GM18499 (cell line): ENCODE results near the gene CTSD.

Source experiments
- ATAC-seq: cut with Tn5 transposase; IDR thresholded peaks from one replicate; pipeline ENCODE4 v1.9.1; 2021; ENCODE audit warnings: moderate number of reproducible peaks; ENCODE audit not compliant: insufficient read depth, unreplicated experiment

The CTSD gene

GRCh38 chr11:1782831-1783724 lies 19.4 kb upstream of the CTSD start:
- ATAC-seq, result no peak

GRCh38 chr11:1782031-1782590 lies 18.4 kb upstream of the CTSD start:
- no peak for ATAC-seq

- ATAC-seq, result no peak
Observed at GRCh38 chr11:1781593-1781975, 17.9 kb upstream of the CTSD start.

- ATAC-seq, result no peak
Observed at GRCh38 chr11:1780700-1781592, 17.2 kb upstream of the CTSD start.

GRCh38 chr11:1779806-1780699 lies 16.3 kb upstream of the CTSD start:
- ATAC-seq, result no peak

- no peak for ATAC-seq
Observed at GRCh38 chr11:1779034-1779805, 15.5 kb upstream of the CTSD start.

DNA sequence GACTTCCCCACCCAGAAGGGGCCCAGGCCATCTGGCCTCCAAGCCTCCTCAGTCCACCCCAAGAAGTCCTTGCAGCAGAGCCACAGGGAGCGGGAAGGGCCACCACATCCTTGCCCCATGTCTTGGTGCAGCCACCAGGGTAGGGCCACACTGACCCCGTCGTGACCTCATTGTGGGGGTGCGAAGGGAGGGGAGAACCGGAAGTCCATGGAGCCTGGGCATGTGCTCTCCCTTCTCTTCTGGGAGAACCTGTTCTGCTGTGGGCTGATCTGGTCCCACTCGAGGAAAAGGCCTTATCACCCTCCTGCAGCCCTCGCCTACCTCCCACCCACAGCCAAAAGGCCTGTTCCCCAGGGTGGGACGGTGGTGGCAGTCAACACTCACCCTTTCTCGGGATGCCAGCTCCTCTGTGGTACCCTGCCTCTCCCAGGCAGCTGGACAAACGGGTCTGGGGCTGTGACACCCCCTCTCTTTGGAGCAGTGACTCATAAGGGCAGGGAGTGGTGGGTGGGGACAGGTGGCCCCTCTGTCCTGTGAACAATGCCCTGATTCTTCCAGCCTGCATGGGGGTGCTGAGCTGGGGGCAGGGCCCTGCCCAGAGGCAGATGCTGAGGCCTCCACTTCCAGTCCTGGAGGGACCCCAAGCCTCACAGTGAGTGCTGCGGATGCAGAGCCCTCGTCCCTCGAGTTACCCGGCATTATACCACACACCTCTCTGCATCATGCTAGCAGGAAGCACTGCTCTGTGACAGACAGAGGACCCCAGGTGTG lies 14.6 kb upstream of the CTSD start:
- ATAC-seq, result no peak

DNA sequence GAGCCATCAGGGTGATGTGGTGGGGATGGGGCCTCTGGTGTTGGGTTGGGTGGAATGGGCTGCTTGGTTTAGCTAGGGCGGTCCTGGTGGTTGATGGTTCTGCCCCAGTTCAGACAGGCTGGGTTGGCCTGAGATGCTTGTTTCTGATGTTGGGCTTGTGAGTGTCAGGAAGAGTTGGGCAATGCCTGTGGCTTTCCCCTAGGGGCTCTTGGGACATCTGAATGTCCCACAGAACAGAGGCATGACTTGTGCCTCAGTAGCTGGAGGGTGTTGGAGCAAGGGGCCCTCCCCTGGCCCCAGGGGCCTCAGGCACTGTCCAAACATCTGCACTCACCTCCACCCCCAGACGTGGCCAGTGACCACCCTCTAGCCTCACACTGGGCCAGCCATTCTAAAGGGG lies 14.0 kb upstream of the CTSD start:
- no peak for ATAC-seq

DNA sequence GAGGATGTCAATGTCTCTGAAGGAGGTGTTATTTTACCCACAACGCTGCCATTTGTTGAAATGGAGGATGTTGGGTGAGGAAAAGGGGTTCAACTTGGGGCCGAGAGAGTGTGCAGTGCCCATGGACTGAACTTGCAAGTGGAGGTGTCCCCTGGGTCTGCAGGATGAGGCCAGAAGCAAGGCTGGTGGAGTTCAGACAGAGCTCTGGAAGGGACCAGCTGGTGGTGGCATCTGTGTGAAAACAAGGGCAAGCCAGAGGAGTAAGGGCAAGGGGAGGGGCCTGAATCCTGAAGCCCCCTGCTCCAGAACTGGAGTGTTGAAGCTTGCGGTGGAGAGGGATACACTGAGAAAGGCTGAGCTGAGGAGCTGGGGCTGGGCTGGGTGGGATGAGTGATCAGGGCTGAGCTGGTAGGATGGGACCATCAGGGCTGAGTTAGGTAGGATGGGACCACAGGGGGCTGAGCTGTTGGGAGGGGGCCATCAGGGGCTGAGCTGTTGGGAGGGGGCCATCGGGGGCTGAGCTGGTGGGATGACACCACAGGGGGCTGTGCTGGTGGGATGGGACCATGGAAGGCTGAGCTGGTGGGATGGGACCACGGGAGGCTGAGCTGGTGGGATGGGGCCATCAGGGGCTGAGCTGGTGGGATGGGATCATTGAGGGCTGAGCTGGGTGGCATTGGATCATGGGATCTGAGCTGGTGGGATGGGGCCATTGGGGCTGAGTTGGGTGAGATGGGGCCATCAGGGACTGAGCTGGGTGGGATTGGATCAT lies 13.4 kb upstream of the CTSD start:
- no peak for ATAC-seq

DNA sequence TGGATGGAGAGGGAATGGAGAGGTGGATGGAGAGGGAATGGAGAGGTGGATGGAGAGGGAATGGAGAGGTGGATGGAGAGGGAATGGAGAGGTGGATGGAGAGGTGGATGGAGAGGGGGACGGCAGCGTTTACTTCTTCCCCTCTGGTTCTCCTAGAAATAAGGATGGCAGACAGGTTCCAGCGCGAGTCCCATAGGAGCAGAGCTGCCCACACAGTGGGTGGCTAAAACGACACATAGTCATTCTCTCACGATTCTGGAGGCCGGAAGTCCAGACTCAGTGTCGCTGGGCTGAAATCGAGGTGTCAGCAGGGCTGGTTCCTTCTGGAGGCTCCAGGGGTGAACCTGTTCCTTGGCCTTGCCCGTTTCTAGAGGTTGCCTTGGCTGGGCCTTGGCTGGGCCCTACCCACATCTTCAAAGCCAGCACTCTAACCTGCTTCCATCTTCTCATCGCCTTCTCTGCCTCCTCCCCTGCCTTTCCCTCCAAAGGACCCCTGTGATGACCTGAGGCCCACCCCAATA lies 12.7 kb upstream of the CTSD start:
- ATAC-seq, result no peak

DNA sequence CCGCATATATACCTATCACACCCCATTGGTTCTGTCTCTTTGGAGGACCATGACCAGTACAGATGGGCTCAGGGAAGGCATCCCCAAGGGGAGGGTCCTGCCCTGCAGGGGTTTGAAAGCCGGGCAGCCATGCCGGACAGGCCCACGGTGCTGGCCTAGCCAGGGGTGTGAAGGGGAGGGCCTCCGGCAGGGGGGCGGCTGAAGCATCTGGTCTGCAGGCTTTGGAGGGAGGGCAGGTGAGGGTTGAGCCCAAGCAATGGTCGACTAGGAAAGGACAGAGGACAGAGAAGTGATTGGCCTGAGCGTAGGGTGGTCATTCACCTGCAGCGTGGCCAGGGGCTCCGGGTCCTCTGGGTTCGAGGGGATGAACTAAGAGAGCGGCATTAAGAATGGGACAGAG lies 11.2 kb upstream of the CTSD start:
- ATAC-seq, result no peak

GRCh38 chr11:1773994-1774550 lies 10.3 kb upstream of the CTSD start:
- no peak for ATAC-seq

DNA sequence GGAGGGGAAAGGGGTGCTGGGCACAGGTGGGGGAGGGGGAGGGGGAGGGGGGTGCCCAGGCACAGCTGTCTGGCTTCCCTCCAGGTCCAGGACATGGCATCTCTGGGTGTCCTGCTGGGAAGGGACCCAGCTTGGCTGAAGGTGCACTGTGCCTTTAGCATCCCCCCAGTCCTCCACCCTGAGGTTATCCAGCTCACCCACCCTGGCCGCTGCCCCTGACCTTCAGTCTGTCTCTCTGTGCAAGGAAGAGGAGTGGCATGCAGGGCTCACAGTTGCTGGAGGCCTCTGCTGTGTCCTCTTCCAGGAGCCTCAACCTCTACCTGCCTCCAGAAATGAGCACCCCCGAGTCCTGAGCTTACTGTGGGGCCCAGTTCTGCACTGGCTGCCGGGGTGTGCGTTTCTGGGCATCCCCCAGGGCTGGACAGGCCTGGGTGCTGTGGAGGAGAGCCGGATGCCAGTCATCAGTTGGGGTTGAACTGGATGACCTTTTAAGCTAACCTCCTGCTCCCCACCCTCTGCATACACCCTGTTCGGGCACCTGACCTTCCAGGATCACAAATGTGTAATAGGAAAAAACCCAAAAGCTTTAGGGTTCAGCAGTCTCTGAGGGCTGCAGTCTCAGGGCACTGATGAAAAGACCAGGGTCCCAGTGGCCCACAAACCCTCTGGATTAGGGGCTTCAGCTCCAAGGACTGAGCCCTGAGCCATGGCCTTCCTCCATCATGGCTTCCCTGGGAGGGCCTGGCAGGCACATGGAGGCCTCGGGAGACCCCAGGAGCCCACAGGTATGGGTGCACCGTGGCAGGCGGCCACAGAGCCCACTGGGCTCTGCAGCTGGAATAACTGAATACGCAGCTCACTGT lies 9.6 kb upstream of the CTSD start:
- ATAC-seq, result no peak

- no peak for ATAC-seq
Observed at GRCh38 chr11:1772270-1773130, 8.8 kb upstream of the CTSD start.

DNA sequence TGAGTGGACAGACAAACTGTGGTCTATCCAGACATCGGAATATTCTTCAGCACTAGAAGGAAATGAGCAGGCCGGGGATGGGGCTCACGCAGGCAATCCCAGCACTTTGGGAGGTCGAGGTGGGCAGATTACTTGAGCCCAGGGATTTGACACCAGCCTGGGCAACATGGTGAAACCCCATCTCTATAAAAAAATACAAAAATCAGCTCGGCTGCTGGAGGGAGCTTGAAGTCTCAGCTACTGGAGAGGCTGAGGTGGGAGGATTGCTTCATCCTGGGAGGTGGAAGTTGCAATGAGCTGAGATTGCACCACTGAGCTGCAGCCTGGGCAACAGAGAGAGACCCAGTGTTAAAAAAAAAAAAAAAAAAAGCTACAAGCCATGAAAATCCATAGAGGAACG lies 8.0 kb upstream of the CTSD start:
- no peak for ATAC-seq

DNA sequence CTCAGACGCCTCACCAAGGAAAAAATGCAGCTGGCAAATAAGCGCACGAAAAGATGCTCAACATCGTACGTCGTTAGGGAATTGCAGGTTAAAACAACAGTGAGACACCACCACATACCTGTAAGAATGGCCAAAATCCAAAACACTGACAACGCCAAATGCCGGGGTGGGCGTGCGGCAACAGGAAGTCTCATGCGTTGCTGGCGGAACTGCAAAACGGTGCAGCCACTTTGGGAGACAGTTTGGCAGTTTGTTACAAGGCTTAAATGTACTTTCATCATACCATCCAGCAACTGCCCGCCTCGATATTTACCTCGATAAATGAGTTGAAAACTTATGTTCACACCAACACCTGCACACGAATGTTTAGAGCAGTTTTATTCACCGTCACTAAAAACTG lies 7.5 kb upstream of the CTSD start:
- no peak for ATAC-seq
